GM12801 (cell line): ENCODE measurements around the gene MYEOV.

ENCODE experiments used
- CTCF ChIP-seq: IDR thresholded peaks from one replicate; pipeline ENCODE4 v1.5.1; 2011; ENCODE audit warnings: control low read depth; ENCODE audit not compliant: insufficient read length; ENCODE audit errors: extremely low read depth

MYEOV gene

GRCh38 chr11:69288883-69289242 is 5.1 kb upstream of the MYEOV start:
- TF ChIP-seq CTCF = no peak

- no peak for TF ChIP-seq CTCF
Measured at GRCh38 chr11:69290806-69291205, 3.1 kb upstream of the MYEOV start.

GRCh38 chr11:69291459-69292110 is 2.4 kb upstream of the MYEOV start:
- TF ChIP-seq CTCF = no peak

GRCh38 chr11:69292221-69292648 is 1.7 kb upstream of the MYEOV start:
- TF ChIP-seq CTCF = no peak

- no peak for TF ChIP-seq CTCF
Measured at GRCh38 chr11:69293087-69293486, 868 bp upstream of the MYEOV start.

GRCh38 chr11:69294571-69295078 is 670 bp downstream of the MYEOV start:
- TF ChIP-seq CTCF = no peak

- no peak for TF ChIP-seq CTCF
Measured at GRCh38 chr11:69295079-69295994, 1.4 kb downstream of the MYEOV start.
